HG03520 (cell line): ENCODE data around the gene BTBD9.

Source experiments
- ATAC-seq: cut with Tn5 transposase; IDR thresholded peaks from one replicate; pipeline ENCODE4 v1.9.1; 2021; ENCODE audit warnings: mild to moderate bottlenecking, moderate library complexity; ENCODE audit not compliant: unreplicated experiment

The BTBD9 gene

DNA sequence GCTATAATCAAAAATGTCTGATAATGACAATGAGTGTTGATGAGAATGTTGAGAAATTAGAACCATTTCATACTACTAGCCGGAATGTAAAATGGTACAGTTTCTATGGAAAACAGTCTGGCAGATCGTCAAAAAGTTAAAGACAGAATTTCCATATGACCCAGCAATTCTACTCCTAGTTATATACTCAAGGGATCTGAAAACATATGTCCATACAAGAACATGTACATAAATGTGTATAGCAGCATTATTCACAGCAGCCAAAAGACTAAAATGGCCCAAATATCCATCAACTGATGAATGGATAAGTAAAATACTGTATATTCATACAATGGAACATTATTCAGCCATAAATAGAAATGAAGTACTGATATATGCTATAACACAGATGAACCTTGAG, 236.2 kb downstream of the BTBD9 start:
- no peak for ATAC-seq

DNA sequence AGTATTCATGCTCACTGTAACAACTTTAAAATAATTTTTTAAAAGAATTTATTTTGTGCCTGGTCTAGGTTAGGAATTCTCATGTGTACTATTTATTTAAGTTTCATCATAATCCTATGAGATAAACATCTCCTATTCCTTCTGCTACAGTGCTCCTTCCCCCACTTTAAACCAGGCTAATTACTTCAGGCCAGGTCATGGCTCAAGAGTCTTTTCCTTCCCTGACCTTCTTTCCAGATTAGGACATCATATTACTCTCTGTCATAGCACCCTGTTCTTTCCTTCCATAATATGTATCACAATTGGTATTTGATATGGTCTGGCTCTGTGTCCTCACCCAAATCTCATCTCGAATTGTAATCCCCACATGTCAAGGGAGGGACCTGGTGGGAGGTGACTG, 239.0 kb downstream of the BTBD9 start:
- ATAC-seq, result no peak

DNA sequence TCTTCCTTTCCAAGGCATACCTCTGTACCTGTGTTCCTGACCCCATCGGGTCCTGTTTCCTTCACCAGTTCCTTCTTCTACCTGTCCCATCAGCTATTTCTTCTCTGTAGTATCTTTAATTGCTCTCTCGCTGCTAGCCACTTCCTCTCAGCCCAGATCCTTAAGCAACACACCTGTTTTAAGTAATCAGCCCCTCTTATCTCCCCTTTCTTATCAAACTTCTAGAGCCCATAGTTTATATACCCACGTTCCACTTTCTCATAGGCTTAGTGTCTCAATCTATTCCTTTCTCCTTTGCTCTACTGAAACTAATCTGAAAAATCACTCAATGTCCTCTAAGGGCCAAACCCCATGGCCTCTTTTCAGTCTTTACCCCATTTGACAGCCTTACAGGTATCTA, 239.6 kb downstream of the BTBD9 start:
- ATAC-seq, result no peak

DNA sequence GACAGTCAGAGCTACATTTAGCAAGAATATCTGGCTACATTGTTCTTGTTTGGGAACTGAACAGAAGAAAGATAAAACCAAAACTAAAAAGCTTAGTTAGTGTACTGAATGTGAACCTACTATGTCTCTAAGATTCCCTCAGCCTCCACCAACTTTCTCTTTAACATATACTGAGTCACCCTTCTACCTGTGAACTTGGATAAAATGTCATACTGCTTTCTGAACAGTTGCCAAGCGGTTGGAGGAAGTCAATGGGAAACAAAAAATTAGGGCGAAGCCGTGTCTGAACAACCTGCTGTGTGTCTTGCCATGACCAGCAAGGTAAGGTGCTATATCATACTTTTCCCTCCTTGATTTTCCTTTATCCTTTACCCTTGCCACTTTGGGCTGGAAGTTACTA, 243.5 kb downstream of the BTBD9 start:
- no peak for ATAC-seq

DNA sequence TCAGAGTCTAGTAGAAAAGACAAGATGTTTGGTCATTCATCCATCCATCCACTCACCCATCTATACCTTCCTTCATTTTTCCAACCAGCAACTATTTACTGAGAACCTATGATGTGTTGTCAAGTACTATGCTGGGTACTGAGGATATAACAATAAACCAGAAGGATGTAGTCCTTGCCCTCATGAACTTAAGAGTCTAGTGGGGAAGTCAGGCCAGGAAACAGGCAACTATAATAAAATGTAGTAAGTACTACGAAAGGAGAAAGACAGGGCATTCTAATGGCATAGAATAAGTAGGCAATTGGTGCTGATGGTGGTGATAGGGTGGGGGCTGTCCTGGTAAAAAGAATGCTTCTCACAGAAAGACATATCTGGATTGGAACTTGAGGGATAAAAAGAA, 245.7 kb downstream of the BTBD9 start:
- no peak for ATAC-seq

DNA sequence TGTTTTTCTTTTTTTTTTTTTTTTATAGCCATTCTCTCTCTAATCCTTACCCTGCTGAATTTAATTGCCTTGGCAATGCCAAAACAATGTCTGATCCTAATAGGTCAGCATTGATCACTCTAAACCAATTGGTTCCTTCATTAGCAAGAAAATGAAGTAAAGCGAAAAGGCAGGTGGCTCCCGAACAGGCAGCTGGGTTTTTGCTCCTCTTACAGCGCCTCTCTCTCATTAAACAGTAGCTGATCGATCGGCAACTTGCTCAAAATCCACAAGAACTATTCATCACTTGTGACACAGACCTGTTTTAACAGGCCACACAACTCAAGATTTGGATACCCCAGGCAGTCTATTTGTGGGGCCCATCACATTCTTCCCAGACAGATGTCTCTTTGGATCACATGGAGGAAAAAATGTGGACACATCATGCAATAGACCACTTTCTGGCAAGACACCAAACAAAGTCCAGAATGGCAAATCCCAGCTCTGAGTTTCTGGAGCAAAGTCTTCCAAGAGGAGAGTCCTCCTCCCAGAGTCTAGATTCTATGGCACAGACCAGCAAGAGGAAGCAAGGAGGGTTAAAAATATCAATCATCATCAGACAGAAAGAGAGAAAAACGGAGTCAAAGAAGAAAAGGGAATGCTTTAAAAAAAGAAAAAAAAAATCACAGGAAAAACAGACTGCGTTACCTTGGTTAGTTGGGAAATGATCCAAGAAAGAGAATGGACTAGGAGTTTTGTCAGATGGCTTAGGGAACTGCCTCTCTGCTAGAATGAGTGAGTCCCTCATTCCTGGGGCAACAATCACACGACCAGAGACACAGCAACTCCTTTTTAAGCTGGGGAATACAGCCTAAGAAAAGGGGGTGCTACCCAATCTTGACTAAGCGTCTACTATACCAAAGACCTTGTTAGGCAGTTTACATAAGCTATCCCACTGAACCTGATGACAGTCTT, 247.8 kb downstream of the BTBD9 start:
- no peak for ATAC-seq

DNA sequence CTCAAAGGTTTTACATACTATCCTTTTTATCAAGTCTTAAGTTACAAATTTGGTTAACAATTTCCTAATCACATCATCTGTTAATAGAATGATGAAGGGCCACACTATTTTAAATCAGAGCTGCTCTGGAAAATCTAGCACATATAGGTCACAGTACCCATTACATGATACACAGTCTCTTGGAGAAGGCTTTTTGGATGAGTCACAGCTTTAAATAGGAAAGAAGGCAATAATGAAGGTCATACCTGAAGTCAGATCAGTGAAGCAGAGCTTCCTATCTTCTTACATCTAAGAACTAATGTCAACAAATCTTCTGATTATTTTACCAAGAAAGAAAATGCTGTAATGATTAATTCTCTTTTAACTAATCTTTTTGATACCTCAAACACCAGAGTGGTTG, 248.5 kb downstream of the BTBD9 start:
- no peak for ATAC-seq

DNA sequence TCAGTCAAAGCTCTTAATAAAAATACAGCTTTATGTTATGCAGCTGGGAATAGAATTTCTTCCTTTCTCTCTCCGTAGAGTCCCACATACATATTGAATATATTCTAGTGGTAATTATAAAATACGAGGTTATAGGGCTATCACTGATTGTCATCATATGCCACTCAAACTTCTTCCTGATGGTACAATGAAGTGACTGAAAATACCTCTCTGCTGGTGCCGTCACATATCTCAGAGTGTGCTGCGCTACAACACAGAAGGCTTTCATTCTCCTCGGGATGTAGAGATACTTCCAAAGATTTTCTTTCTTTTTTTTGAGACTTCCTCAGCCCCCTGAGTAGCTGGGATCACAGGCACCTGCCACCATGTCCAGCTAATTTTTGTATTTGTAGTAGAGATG, 249.9 kb downstream of the BTBD9 start:
- no peak for ATAC-seq

DNA sequence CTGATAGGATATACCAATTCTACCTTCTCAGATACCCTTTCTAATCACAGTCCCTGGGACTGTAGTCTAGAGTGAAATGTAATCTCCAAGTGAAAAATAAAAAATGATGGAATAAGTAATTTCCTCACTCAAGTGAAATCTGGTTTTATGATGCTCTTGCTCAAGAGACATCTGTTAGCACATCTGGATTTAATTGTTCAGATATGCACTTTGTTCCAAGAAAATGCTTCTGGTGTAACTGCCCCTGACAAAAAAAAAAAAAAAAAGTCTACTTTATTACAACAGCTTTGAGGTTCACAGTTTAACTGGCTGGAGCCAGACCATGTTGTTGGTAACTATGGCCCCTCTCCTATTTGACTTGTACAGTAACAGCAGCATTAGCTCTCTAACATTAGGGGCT, 251.8 kb downstream of the BTBD9 start:
- no peak for ATAC-seq

DNA sequence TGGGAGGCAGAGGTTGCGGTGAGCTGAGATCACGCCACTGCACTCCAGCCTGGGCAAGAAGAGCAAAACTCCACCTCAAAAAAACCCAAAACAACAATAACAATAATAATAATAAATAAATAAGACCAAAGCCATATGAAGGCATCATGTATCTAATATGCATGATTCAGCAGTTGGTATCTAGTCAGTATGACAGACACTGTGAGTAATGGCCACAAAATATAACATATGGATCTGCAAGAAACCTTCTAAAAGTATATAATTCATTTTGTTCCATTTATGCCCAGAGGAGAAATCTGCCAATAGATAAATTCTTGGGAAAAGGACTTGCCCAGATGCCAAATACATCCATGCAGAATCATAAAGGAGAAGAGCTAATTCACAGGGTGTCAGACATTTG, 252.3 kb downstream of the BTBD9 start:
- ATAC-seq, result no peak

DNA sequence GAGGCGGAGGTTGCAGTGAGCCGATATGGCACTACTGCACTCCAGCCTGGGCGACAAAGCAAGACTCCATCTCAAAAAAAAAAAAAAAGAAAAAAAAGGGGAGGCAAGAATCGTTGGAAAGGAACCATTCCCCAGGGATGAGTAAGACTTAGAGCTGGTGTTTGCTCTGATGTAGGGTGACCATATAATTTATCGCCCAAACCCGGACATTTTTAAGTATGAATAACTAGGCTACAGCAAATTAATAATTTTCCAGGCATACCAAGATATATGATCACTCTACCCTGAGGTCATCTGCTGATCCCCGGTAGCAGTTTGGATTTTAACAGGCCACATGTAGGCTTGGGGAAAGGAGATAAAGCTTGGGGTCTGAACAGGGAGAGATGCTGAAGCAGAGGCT, 260.9 kb downstream of the BTBD9 start:
- ATAC-seq, result no peak

DNA sequence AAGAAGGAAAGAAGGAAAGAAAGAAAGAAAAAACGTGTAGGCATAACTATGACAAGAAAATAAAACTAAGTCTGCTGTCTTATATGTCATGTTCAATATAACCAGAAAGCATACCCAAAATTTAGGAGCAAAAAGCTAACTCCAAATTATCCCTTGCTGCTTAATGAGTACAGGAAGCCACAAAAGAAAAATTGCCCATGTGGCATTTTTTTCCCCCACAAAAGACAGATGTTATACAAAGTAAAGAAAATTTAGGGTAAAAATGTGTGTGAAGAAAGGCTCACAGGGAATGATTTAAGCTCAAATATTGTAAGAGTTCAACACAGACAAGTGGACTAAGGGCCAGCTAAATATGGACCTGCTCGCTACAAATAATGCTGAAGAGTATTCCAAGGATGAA, 263.8 kb downstream of the BTBD9 start:
- no peak for ATAC-seq

DNA sequence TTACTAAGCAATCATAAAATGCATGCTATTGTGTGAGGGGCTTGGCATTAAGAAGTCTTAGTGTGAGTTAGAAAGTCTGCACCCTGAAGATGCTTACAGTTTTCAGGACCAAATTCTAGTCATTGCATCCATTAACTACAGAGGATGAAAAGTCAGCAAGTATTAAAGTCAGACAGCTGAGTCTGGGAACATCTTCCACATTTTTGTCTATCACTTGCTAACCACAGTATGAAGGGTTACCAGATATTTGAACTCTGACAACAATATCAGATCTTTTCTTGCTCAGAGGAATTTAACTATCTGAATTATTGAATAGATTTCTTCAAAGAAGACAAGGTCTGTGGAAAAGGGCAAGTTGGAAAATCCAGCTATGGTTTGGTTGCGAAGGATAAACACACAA, 264.4 kb downstream of the BTBD9 start:
- no peak for ATAC-seq

DNA sequence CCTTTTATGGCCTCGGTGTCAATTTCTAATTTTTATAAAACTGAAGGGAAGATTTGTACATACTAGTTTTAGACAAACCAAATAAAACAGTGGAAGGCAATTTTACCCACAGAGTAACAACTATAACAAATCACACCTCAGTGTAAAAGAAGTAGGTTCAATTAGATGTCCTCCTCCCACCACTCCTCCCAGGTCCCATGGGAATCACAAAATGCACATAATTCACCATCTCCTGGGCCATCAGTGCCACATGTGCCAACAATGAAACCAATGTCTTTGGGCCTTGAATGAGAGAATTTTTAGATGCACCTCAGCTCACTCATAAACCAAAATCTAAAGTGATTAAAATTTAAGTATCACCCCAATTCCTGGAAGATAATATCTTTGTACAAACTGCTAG, 267.8 kb downstream of the BTBD9 start:
- no peak for ATAC-seq

DNA sequence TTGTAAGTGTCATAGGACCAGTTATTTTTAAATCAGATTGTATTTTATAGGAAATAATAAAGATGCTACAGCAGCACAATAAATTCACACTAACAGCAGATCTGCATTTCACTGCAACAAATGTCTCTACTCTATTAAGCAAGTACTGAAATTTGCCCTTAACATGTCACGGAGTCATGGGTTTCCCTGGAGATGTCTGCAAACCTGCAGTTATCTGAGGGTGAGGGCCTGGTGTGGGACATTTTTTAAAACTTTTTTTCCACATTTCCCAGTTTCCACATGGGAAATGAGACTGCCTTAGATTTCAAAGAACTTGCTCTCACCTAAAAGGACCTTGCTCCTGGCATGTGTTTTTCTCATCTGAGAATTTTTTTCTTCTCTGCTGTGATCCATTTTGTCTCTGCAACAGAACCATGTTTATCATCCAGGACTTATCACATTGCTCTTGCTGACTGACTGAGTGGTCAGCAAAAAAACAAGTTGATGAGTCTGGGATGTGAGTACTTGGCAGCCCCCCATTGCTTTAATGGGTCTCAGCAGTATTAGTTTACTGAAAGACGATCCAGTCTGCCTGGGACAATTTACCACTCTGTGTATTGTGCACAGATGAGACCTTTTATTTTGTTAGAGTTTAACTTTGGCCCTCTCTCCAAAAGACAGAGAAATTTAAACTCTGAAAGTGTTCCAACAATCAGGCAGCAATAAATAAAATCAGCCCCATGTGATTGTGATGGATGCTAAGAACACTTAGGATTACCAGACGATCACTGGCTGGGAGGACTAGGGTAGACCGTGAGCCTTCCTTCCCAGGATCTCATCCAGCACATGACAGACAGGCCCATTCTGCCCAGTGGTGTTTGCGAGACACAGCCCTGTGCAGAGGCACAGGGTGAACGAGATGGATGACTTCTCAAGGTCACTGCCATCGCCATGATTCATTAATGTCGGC, 268.8 kb downstream of the BTBD9 start:
- no peak for ATAC-seq

DNA sequence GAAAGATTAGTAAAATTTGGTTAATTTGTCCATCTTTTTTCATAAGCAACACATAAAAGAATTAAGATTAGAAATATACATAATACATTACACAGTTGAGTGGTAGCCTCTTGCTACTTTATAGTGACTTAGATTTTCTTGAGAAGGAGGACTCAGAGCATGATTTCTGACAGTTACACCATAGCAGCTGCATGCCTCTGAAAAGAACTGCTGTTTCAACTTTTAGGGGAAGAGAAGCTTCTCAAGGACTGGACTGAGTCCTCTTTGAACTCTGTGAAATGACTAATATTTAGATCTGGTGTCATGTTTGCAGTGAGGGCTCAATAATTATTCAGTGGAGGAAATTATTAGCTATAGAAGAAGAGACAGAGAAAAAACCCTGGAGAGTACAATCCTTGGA, 272.5 kb downstream of the BTBD9 start:
- ATAC-seq, result no peak

DNA sequence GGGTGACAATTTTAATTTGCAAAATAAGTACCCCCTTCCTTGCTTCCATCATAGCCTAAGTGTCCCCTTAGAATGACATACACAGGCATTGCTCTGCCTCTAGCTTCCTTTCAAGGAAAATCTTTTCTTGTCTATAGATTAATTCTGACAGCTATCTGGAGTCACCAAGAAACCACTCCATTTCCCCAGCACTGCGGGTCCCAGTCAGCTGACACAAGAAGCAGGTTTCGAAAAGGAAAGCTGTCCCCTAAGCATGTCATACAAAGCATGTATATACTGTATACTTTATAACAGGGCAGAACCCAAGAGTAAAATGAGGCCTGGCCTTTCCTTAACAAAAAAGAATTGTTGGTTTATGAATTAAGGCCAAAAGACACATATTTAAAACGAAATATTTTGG, 273.5 kb downstream of the BTBD9 start:
- ATAC-seq, result no peak

DNA sequence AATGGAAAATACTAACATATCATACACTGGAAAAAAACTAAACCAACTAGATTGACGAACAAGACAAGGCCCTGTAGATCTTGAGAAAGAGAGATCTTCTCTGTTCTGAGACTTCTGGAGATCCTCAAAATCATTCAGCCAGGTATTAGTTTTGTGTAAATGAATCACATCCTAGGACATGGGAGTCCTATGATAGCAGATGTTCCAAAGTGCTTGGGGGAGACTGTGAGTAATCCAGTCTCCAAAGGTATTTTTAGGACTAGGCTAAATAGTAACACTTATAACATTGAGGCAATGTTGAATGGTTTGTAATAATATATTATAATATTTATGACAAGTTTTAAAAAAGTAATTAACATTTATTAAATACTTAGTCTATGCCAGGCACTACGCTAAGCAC, 275.0 kb downstream of the BTBD9 start:
- ATAC-seq, result no peak

DNA sequence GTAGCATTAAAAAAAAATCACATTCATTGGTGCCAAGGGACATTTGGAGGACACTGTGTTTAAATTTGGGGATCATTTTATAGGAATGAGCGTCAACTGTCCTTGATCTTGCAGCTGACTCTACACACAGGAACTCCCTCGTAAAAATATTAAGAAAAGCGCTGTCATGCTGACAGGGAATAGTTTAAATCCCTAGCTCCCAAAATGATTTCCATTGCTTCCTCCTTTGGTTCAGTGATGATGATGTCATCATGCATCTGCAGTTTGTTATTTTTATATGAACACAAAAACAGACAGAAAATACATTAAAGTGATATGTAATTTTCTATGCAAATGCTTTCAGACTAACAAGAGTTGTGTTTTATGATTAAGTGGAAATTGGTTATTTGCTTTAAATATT, 275.6 kb downstream of the BTBD9 start:
- no peak for ATAC-seq

DNA sequence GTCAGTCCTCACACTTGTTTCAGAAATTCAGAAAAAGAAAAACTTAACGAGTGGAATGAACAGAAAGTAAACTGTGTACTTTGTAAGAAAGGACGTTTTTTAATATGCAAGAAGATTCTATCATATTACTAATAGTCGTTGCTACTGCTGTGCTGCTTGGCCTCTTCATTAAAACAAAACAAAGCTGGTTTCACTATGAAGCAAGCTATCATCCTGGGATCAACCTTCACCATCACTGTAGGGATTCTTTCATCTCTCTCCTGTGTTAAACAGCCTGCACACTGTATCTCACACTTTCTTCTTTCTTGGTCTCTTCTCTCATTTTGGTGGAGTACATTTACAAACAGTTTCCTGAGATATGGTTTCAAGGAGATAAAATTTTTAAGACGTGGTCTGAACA, 284.2 kb downstream of the BTBD9 start:
- no peak for ATAC-seq

DNA sequence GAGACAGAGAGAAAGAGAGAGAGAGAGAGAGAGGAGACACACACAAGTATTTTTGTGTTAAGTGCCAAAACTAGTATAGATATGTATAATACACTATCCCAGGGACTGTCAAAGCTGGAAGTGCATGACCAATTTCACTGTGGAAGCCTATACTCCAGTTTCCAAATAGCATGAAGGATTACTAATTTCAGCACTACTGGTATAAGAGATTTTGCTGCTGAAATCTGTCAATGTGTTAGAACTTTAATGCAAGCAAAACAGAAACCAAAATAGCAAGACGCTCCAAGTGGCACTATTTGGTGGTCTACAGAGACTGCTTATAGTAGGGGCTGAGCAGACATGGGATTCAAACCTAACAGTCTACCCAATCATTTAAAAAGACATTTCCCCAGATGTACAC, 284.8 kb downstream of the BTBD9 start:
- ATAC-seq, result no peak

DNA sequence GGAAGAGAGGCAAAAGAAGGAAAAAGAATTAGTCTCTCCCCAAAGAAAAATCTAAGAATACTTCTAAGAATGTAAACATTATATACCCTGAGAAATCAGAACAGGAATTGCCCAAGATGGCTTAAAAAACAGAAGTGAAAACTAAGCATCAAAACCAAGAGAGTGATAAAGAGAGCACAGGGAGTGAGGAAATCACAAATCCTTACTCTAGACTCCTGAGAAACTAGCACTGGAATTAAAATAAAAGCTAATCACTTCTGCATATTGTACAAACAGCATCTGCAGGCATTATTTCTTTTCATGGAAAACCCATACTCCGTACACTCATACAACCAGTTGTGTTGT, 285.7 kb downstream of the BTBD9 start:
- no peak for ATAC-seq
